OCI-LY7 (cell line): ENCODE data around the gene AP3B2. TPM values are rescaled to one million over a fixed set of nuclear protein-coding genes. Genes with fewer than 3 reads are reported as not detected.
A peak's percentile ranks its signal among the peaks of the same experiment; 100 is the strongest.

Experiments
- Bru-seq: library from RNA; stranded (reverse); fragments of 400-500 nt; gene quantifications from one replicate; lab custom pipeline; 2021; lab: Mats Ljungman, UMichigan
- BruChase-seq, 2 experiments: library from RNA; stranded (reverse); fragments of 400-500 nt; gene quantifications; one replicate each; lab custom pipeline; 2021; lab: Mats Ljungman, UMichigan
- BruUV-seq: library from RNA; stranded (reverse); fragments of 400-500 nt; replicated peaks from 2 replicates; lab custom pipeline; 2021; lab: Mats Ljungman, UMichigan
- CTCF ChIA-PET: fragments of 300-600 bp; sonication (Branson Sonifier 250); formaldehyde crosslinking; loops from one replicate; lab custom pipeline; 2022; ENCODE audit warnings: antibody characterized with exemption; ENCODE audit not compliant: unreplicated experiment; lab: Charles Lee
- POLR2A ChIA-PET: fragments of 300-600 bp; sonication (Branson Sonifier 250); formaldehyde crosslinking; loops from one replicate; lab custom pipeline; 2022; ENCODE audit warnings: antibody characterized with exemption; lab: Charles Lee
- DNase-seq: peaks from one replicate; pipeline ENCODE4 v3.0.0-alpha.2; 2015; ENCODE audit warnings: low spot score
- H2AFZ ChIP-seq: fragments of 200-600 bp; sonication (generic), shearing (Covaris generic); 2 replicates; pipeline ENCODE4 v1.6.1; 2014; ENCODE audit warnings: mild to moderate bottlenecking, antibody characterized with exemption, low read length, moderate library complexity
- H3K27ac ChIP-seq: fragments of 200-600 bp; sonication (generic); 2 replicates; pipeline ENCODE4 v1.5.1; 2014; ENCODE audit warnings: mixed run types, low read depth, mild to moderate bottlenecking, moderate library complexity, low read length, inconsistent platforms; ENCODE audit not compliant: poor library complexity, severe bottlenecking
- H3K36me3 ChIP-seq: fragments of 200-600 bp; sonication (generic); 2 replicates; pipeline ENCODE4 v1.6.1; 2014; ENCODE audit warnings: mild to moderate bottlenecking, antibody characterized with exemption, low read length, moderate library complexity, mixed read lengths; ENCODE audit not compliant: insufficient read depth
- H3K4me1 ChIP-seq: fragments of 200-600 bp; sonication (generic); 2 replicates; pipeline ENCODE4 v1.5.1; 2014; ENCODE audit warnings: mild to moderate bottlenecking, low read length; ENCODE audit not compliant: insufficient read depth, poor library complexity, severe bottlenecking
- H3K4me2 ChIP-seq: fragments of 200-600 bp; sonication (generic); 2 replicates; pipeline ENCODE4 v1.6.1; 2014; ENCODE audit warnings: mild to moderate bottlenecking, low read length
- H3K4me3 ChIP-seq: fragments of 200-600 bp; sonication (generic); 2 replicates; pipeline ENCODE4 v1.5.1; 2014; ENCODE audit warnings: mild to moderate bottlenecking, low read depth, low read length; ENCODE audit not compliant: poor library complexity, severe bottlenecking
- H3K79me2 ChIP-seq: fragments of 200-600 bp; sonication (generic); 2 replicates; pipeline ENCODE4 v1.6.1; 2016; ENCODE audit warnings: low read depth, mild to moderate bottlenecking, low read length, moderate library complexity, mixed read lengths; ENCODE audit not compliant: insufficient read depth
- H3K9me2 ChIP-seq: fragments of 200-600 bp; sonication (generic); 2 replicates; pipeline ENCODE4 v1.6.1; 2016; ENCODE audit warnings: mild to moderate bottlenecking, low read length, mixed read lengths; ENCODE audit not compliant: insufficient read depth
- H3K9me3 ChIP-seq: fragments of 200-600 bp; sonication (generic); 2 replicates; pipeline ENCODE4 v1.6.1; 2014; ENCODE audit warnings: mild to moderate bottlenecking, mixed run types, low read length, mixed read lengths
- H4K20me1 ChIP-seq: fragments of 200-600 bp; sonication (generic); 2 replicates; pipeline ENCODE4 v1.6.1; 2014; ENCODE audit warnings: mild to moderate bottlenecking, antibody characterized with exemption, low read length, moderate library complexity, mixed read lengths; ENCODE audit not compliant: insufficient read depth
- EZH2phosphoT487 ChIP-seq: fragments of 200-600 bp; sonication (generic); IDR thresholded peaks from 2 replicates; pipeline ENCODE4 v1.6.1; 2018; ENCODE audit warnings: low read depth, borderline replicate concordance, mild to moderate bottlenecking, mixed run types, antibody characterized with exemption, low read length, moderate library complexity, mixed read lengths
- intact Hi-C: fragments of 100-400 bp; cut with micrococcal nuclease; formaldehyde crosslinking; loops from one replicate; pipeline ENCODE4 v1.10.0; 2022; ENCODE audit not compliant: unreplicated experiment
- long read RNA-seq: library from polyadenylated mRNA; stranded (forward); transcript quantifications from one replicate; pipeline ENCODE4 v2.0.0, GENCODE V29; 2022
- total RNA-seq, 2 experiments: library from RNA; depleted of rRNA in 1 of 2; stranded (reverse); fragments of >200 nt in 1 of 2; shearing (Covaris generic) in 1 of 2; gene quantifications; 2 replicates each; pipeline ENCODE4 v1.2.3, GENCODE V29; 2014 to 2022
- TF ChIP-seq, protein P1 (sequence below): fragments of 200-600 bp; sonication (generic); conservative IDR thresholded peaks from 2 replicates; pipeline ENCODE4 v1.5.1; 2014; ENCODE audit warnings: mild to moderate bottlenecking, antibody characterized with exemption, low read length, moderate library complexity, mixed read lengths

Gene AP3B2, protein sequence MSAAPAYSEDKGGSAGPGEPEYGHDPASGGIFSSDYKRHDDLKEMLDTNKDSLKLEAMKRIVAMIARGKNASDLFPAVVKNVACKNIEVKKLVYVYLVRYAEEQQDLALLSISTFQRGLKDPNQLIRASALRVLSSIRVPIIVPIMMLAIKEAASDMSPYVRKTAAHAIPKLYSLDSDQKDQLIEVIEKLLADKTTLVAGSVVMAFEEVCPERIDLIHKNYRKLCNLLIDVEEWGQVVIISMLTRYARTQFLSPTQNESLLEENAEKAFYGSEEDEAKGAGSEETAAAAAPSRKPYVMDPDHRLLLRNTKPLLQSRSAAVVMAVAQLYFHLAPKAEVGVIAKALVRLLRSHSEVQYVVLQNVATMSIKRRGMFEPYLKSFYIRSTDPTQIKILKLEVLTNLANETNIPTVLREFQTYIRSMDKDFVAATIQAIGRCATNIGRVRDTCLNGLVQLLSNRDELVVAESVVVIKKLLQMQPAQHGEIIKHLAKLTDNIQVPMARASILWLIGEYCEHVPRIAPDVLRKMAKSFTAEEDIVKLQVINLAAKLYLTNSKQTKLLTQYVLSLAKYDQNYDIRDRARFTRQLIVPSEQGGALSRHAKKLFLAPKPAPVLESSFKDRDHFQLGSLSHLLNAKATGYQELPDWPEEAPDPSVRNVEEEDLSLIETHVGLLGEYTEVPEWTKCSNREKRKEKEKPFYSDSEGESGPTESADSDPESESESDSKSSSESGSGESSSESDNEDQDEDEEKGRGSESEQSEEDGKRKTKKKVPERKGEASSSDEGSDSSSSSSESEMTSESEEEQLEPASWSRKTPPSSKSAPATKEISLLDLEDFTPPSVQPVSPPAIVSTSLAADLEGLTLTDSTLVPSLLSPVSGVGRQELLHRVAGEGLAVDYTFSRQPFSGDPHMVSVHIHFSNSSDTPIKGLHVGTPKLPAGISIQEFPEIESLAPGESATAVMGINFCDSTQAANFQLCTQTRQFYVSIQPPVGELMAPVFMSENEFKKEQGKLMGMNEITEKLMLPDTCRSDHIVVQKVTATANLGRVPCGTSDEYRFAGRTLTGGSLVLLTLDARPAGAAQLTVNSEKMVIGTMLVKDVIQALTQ
- total RNA-seq (2014; rRNA removed; shearing (Covaris generic)): not detected in 2 replicates
- total RNA-seq (2022): 0.13 and 0.50 TPM in 2 replicates
- Bru-seq, nascent RNA: percentile 17 among the genes with signal in this experiment
- percentile 20 among the genes with signal in this experiment for BruChase-seq, experiment 1, labeled RNA remaining after a 6-hour chase
- percentile 23 among the genes with signal in this experiment for BruChase-seq, experiment 2, labeled RNA remaining after a 2-hour chase
- long read RNA-seq, partial matches to known transcripts: 0 of 2 reads
- long read RNA-seq, other reads (novel, unspliced or antisense): 2 of 2 reads

DNA sequence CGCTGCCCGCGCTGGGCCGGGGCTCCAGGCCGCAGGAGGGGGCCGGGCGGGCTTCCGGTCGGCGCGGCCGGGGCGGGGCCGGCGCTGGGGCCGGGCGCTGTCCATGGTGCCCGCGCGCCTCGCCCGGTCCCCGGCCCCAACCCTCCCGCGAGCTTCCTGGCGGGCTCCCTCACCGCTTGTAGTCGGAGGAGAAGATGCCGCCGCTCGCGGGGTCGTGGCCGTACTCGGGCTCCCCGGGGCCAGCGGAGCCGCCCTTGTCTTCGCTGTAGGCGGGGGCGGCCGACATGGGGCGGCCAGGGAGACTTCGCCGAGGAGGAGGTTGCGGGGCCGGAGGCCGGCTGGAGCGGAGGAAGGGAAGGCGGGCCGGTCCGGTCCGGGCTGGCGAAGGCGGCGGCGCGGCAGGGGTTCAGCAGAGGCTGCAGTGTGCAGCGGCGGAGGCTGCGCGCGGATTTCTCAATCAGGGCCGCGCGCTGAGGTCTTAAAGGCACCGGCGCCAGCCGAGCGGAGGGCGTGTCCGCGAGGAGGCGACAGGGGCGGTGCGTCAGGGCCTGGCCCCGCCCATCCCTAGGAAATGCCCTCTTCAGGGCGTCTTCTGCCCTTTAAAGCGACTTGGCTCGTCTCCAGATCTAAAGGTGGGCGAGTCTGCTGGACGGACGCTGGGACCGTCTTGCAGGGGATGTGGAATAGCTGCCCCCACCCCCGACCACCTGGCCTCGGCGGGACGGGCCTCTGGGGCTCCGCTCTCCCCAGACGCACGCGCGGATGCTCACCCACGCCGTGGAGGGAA, at the start of gene AP3B2:
TSS of gene AP3B2 (minus strand) at position 455 of the 787 bp plus-strand sequence. CDS start at position 286, 169 bp downstream.
- intact Hi-C loops: no loop called here
- H3K4me3 ChIP-seq: peak within 1 kb of the TSS; percentile 66
- TF ChIP-seq, protein P1, sequence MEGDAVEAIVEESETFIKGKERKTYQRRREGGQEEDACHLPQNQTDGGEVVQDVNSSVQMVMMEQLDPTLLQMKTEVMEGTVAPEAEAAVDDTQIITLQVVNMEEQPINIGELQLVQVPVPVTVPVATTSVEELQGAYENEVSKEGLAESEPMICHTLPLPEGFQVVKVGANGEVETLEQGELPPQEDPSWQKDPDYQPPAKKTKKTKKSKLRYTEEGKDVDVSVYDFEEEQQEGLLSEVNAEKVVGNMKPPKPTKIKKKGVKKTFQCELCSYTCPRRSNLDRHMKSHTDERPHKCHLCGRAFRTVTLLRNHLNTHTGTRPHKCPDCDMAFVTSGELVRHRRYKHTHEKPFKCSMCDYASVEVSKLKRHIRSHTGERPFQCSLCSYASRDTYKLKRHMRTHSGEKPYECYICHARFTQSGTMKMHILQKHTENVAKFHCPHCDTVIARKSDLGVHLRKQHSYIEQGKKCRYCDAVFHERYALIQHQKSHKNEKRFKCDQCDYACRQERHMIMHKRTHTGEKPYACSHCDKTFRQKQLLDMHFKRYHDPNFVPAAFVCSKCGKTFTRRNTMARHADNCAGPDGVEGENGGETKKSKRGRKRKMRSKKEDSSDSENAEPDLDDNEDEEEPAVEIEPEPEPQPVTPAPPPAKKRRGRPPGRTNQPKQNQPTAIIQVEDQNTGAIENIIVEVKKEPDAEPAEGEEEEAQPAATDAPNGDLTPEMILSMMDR: no peak
- no peak for TF ChIP-seq EZH2phosphoT487
- no peaks in the 10 kb centered on the region for H3K9me3 ChIP-seq
- peak within 1 kb of the TSS; percentile 91 for H3K4me2 ChIP-seq
- no peaks in the 10 kb centered on the region for H3K9me2 ChIP-seq
- H3K79me2 ChIP-seq: no peaks in the 10 kb centered on the region
- peak; percentile 68 for DNase-seq
- H3K4me1 ChIP-seq: no peaks in the 10 kb centered on the region
- no peaks in the 10 kb centered on the region for H4K20me1 ChIP-seq
- no TSS peak for BruUV-seq
- H3K27ac ChIP-seq: no peak within 1 kb of the TSS
- CTCF ChIA-PET: no interaction called here
- H2AFZ ChIP-seq: 0 out of 2 replicates have a peak within 1 kb of the TSS, but pooled peaks have one; percentile 51
- POLR2A ChIA-PET: interaction anchor here (0.7 kb wide), 1 partner anchor 16 kb away, joined by 3 read pairs; no protein-coding TSS in a partner anchor
- H3K36me3 ChIP-seq: no peaks in the 10 kb centered on the region

DNA sequence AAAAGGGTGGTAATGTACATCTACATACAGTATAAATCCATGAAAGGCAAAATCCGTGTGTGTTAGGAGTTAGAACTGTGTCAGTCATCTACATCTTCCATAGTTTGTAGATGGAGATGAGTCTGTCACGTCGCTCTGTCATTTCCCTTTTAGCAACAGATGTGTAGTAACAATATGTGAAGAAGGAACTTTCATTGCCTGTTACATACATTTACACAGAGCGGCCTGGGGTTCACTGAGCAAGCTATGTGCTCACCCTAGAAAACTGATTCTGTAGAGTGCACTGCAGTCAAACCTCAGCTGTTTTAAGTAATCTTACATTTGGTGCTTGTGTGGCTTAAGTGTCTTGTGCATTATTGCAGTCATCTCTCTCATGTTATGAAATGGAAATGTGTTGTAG, 41.6 kb upstream of the AP3B2 start:
- Histone ChIP-seq H3K9me3 (no peaks in the 10 kb centered on the region), H3K4me1 (peaks cover 36% of the 10 kb centered on the region), H3K36me3 (peaks cover 53% of the 10 kb centered on the region), H3K4me3 (peak overlapping the region; percentile 90), H3K4me2 (peak overlapping the region; percentile 80), H3K79me2 (peaks cover 62% of the 10 kb centered on the region), H4K20me1 (peaks cover 37% of the 10 kb centered on the region), H3K9me2 (no peaks in the 10 kb centered on the region), H3K27ac (peak overlapping the region; percentile 75), H2AFZ (peak overlapping the region; percentile 73; the same call in 1 of the 2 replicates)
- intact Hi-C loops: loop anchor here (5.0 kb wide), 3 partner anchors 81 to 456 kb away; partner anchors contain the start of genes HDGFL3 and RPS17
- no TSS peak for BruUV-seq
- ChIA-PET POLR2A (interaction anchor here (0.6 to 3.0 kb wide), 10 partner anchors 15 to 1359 kb away, joined by 3 to 26 read pairs (median 5); partner anchors contain the start of gene RPS17), CTCF (interaction anchor here (1.3 kb wide), 1 partner anchor 46 kb away, joined by 5 read pairs; no protein-coding TSS in a partner anchor)
- peak; percentile 6 for DNase-seq
- TF ChIP-seq, protein P1: no peak
- TF ChIP-seq EZH2phosphoT487: no peak
